SKM-1 treated with dmso at 0.1 percent for 144 hours (cell line): ENCODE results near the gene MDH2.
"Not testable (repeated sequence)": the region's sequence is repeated elsewhere in the genome, so short reads cannot be mapped to it uniquely, and the experiment has no call there.

ENCODE experiments used
- DNase-seq: peaks from one replicate; lab custom pipeline; 2025; ENCODE audit not compliant: unreplicated experiment; lab: John Stamatoyannopoulos, UW

Gene MDH2

DNA sequence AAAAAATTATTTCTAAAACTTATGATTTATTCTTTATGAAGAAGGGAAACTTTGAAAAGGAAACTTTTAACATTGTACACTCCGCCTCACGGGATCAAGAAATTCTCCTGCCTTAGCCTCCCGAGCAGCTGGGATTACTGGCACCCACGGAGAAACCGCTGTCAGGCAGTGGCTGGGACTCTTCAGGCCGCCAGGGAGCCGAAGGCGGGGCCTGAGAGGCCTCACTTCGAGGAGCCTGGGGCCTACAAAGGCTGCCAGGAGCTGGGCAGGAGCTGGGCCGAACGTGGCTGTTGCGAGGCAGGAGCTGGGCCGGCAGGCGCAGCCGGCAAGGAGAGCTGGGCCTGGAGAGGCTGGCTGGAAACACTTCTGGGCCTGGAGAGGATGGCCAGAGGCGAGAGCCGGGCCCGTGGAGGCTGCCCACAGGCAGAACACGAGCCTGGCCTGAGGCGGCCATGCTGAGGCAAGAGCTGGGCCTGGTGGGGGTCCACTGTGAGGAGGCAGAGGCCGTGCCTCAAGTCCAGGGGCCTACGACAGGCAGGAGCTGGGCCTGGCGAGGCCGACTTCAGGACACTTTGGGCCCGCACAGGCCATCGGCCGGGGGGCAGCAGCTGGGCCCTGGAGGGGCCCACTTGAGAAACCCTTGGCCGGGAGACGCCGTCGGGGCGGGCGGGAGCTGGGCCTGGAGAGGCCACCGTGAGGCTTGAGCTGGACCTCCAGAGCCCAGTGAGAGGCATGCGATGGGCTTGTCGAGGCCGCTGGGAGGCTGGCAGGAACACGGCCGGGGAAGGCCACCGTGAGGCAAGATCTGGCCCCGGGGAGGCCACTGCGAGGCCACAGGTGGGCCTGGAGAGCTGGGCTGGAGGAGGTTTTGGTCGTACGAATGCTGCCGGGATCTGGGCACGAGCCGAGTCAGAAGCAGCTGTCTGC is 23.7 kb downstream of the MDH2 start:
- no peak for DNase-seq

DNA sequence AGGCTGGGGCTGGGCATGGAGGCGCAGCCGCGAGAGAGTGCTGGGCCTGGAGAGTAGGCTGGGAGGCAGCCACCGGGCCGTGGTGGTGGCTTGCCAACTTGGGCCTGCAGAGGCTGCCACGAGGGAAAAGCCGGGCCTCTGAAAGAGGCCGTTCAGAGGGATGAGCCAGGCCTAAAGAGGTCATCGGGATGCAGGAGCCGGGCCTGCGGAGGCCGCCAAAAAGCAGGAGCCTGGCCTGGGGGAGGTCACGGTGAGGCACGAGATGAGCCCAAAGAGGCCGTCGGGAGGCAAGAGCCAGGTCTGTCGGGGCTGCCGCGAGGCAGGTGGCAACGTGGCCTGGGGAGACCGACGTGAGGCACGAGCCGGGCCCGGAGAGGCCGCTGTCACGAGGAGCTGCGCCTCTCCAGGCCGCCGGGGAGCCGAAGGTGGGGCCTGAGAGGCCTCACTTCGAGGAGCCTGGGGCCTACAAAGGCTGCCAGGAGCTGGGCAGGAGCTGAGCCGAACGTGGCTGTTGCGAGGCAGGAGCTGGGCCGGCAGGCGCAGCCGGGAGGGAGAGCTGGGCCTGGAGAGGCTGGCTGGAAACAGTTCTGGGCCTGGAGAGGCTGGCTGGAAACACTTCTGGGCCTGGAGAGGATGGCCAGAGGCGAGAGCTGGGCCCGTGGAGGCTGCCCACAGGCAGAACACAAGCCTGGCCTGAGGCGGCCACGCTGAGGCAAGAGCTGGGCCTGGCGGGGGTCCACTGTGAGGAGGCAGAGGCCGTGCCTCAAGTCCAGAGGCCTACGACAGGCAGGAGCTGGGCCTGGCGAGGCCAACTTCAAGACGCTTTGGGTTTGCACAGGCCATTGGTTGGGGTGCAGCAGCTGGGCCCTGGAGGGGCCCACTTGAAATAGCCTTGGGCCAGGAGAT is 24.6 kb downstream of the MDH2 start:
- DNase-seq = no peak

DNA sequence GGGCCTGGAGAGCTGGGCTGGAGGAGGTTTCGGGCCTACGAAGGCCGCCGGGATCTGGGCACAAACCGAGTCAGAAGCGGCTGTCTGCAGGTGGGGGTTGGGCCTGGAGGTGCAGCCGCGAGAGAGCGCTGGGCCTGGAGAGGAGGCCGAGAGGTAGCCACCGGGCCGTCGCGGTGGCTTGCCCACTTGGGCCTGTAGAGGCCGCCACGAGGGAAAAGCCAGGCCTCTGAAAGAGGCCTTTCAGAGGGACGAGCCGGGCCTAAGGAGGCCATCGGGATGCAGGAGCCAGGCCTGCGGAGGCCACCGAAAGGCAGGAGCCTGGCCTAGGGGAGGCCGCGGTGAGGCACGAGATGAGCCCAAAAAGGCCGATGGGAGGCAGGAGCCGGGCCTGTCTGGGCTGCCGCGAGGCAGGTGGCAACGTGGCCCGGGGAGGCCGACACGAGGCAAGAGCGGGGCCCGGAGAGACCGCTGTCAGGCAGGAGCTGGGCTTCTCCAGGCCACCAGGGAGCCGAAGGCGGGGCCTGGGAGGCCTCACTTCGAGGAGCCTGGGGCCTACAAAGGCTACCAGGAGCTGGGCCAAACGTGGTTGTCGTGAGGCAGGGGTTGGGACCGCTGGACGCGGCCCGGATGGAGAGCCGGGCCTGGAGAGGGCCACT is 25.6 kb downstream of the MDH2 start:
- no peak for DNase-seq

DNA sequence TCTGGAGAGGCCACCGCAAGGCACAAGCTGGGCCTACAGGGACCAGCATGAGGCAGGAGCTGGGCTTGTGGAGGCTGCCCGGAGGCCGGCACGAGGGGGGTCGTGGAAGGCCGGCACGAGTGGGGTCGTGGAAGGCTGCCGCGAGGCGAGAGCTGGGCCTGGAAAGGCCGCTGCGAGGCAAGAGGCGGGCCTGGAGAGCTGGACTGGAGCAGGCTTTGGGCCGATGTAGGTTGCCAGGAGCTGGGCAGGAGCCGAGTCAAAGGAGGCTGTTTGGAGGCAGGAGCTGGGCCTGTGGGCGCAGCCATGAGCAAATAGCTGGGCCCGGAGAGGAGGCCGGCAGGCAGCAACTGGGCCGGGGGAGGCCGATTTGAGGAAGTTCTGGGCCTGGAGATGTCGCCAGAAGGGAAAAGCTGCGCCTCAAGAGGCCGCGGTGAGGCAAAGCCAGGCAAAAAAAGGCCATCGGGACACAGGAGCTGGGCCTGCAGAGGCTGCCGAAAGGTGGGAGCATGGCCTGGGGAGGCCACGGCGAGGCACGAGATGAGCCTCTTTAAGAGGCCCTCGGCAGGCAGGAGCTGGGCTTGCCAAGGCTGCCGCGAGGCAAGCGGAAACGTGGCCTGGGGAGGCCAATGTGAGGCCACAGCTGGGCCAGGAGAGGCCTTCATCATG is 26.5 kb downstream of the MDH2 start:
- DNase-seq = no peak

DNA sequence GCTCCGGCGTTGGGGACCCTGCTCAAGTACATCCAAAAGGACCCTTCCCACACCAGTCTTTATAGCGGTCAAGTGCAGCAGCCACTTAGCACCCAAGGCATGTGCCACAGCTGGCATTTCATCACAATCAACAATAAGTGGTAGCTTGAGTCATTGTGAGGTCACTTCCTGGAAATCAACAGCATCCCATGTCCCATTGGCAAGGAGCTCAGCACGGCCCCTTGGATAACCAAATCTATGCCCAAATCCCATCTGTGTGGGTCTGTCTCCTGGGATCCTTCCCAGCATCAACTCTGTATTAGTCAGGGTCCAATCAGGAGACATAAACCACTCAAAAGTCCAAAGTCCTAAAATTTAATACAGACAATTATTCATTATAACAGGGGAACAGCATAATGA is 27.1 kb downstream of the MDH2 start:
- DNase-seq = no peak

DNA sequence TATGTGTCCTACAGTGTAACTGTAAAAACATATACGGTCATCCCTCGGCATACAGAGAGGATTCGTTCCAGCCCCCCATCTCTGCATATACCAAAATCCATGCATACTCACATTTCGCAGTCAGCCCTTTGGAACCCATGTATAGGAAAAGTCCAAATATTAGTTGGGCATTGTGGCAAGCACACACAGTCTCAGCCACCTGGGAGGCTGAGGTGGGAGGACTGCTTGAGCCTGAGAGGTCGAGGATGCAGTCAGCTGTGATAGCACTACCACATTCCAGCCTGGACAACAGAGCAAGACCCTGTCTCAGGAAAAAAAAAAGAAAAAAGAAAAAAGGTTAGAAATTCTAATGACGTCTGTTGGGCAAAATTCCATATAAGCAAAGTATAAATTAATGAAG is 29.1 kb downstream of the MDH2 start:
- no peak for DNase-seq

DNA sequence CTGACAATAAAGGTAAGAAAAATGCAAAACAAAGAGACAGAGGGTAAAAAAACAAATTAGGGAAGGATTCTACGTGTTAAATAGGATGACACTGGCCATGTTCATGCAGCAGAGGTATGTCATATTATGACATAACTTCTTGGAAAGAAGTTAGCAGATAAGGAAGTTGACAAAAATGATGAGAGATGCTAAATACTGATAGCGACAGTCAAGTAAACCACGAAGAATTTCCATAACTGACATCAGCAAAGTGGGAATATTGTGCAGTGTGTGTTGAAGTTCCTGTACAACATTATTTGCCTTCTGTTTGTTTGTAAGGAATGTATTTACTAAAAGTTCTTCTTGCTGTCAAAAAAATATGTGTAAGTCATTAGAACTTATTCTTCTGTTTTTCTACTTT is 29.5 kb downstream of the MDH2 start:
- DNase-seq = no peak

DNA sequence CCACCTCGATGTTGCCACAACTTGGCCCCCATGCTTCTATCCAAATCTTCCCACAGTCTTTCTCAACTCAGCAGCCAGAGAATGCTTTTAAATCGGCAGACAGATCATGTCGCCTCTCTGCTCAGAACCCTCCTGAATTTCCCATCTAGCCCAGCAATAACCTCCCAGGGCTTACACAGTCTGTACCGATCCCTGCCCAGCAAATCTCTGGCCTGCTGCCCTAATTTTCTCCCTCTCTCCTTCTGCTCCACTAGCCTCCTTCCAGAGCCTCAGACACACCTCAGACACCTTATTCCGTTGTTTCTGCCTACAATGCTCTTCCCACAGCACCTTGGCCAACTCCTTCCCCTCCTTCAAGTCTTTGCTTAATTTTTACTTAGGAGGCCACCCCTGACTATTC is 32.3 kb downstream of the MDH2 start:
- DNase-seq = no peak

DNA sequence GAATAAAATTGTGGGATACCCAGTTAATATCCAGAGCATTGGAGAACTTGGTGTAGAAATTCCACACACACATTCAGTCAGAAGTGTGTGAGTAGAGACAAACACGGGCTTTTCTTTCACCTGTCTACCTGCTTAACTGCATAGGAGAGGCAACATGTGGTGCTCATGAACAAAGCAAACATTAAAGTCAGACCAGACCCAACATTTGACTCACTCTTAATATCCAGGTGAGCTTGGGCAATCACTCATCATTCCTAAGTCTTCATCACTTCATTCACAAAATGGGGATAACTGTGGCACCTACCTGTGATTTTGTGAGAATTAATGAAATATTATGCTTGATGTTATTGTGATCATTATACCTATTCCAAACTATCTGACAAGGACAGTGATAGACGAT is 36.2 kb downstream of the MDH2 start:
- DNase-seq = not testable (repeated sequence)

DNA sequence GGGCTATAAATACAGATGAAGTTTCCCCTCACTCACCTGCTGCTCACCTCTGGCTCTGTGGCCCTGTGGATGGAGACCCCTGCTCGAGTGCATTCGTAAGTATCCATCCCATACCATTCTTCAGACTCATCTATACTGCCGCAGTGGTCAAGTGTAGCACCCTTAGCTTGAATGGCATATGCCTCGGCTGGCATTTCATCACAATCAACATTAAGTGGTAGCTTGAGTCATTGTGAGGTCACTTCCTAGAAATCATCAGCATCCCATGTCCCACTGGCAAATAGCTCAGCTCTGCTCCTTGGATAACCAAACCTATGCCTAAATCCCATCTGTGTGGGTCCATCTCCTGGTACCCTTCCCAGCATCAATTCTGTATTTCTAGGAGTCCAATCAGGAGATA is 38.2 kb downstream of the MDH2 start:
- no peak for DNase-seq

DNA sequence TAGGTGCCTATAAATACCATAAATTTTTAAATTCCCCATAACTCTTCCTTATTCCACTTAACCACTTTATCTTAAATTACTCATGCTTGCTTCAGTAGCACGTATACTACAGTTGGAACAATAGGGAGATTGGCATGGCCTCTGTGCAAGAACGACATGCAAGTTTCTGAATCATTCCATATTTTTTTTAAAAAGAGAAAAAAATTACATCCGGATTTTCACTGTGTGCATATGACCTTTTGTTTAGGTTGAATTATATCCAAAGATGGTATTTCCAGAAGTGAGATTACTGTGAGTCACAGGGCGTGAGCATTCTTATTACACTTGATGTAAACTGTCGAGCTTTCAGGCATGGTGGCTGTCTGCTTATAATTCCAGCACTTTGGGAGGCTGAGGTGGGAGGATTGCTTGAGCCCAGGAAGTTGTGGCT is 39.5 kb downstream of the MDH2 start:
- DNase-seq = not testable (repeated sequence)

DNA sequence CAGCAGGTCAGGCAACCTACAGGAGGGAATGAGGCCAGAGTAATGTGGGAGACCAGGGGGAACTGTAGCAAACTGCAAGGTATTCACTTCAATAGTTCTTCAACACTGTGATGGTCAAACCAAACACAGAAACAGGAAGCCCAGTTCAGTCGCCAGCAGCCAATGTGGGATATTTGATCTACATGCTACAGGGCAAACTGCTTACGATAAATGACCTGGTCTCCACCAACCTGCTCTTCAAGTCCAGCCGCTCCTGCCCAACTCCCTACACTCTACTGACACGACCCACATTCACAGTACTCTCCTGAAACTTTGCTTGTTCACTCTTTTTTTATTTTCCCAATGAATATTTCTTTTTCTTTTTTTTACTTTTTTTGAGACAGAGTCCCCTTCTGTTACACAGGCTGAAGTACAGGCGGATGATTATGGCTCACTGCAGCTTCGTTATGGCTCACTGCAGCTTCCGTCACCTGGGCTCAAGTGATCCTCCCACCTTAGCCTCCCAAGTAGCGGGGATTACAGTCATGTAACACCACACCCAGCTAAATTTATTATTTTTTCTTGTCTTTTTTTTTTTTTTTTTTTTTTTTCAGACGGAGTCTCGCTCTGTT is 42.1 kb downstream of the MDH2 start:
- DNase-seq = no peak

DNA sequence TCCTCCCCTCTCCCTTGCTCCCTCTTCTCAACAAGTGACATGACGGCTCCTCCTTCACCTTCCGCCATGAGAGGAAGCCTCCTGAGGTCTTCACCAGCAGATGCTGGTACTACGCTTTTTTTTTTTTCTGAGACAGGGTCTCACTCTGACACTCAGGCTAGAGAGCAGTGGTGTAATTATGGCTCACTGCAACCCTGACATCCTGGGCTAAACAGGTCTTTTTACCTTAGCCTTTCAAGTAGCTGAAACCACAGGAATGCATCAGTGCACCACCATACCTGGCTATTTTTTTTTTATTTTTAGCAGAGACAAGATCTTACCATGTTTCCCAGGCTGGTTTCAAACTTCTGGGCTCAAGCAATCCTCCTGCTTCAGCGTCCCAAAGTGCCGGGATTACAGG is 43.6 kb downstream of the MDH2 start:
- DNase-seq = no peak

DNA sequence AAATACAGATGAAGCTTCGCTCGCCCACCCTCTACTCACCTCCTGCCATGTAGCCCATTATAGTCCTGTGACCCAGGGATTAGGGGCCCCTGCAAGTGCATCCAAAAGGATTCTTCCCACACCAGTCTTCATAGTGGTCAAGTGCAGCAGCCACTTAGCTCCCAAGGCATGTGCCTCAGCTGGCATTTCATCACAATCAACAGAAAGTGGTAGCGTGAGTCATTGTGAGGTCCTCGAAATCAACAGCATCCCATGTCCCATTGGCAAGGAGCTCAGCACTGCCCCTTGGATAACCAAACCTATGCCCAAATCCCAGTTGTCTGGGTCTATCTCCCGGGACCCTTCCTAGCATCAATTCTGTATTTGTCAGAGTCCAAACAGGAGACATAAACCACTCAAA is 45.6 kb downstream of the MDH2 start:
- not testable (repeated sequence) for DNase-seq

DNA sequence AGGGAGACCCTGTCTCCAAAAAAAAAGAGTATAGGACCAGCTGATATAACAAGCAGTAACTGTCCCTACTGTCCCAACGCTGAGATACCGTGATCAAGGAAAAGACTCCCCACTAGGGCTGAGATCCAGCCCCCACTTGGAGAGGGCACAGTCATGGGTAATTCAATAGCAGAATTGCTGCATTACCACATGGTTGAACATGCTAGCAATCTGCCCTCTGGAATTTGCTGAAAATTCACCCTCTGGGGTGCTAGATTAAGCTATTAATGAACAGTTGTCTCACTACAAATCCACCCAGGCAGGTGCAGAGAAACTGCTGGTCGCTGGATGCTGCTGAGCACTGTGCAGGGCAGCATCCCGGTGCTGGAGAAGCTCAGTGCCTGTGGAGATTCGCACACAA is 46.4 kb downstream of the MDH2 start:
- not testable (repeated sequence) for DNase-seq

DNA sequence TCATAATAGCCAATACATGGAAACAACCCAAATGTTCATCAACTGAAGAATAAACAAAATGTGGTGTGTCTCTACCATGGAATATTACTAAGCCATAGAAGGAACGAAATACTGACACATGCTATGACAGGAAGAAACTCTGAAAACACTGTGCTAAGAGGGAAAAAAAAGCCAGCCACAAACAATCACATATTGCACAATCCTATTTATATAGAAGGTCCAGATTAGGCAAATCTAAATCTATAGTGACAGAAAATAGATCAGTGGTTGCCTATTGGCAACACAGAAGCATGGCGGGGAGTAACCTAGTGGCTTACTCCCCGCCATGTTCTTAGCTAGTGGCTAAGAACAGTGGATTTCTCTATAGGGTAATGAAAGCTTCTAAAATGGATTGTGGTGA is 48.0 kb downstream of the MDH2 start:
- DNase-seq = no peak

DNA sequence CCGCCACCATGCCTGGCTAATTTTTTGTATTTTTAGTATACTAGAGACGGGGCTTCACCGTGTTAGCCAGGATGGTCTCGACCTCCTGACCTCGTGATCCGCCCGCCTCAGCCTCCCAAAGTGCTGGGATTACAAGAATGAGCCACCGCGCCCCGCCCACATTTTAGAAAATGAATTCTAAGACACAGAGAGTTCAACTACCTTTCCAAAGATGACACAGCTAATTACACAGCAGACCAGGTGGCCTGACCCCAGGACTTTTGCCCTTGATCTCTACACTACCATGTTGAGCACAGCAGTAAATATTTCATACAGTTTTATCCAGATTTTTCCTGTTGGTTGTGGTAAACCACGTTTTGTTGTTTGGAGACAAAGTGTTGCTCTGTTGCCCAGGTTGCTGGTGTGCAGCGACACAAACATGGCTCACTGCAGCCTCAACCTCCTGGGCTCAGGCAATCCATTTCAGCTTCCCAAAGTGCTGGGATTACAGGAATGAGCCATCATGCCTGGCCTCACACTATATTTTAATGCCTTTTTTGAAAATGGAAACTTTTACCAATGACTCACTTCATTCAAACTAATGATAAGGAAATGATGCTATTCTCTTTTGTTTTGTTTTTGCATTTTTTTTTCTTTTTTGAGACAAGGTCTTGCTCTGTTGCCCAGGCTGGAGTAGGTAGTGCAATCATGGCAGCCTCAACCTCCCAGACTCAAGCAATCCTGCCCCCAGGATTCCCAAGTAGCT is 54.0 kb downstream of the MDH2 start:
- DNase-seq = not testable (repeated sequence)

DNA sequence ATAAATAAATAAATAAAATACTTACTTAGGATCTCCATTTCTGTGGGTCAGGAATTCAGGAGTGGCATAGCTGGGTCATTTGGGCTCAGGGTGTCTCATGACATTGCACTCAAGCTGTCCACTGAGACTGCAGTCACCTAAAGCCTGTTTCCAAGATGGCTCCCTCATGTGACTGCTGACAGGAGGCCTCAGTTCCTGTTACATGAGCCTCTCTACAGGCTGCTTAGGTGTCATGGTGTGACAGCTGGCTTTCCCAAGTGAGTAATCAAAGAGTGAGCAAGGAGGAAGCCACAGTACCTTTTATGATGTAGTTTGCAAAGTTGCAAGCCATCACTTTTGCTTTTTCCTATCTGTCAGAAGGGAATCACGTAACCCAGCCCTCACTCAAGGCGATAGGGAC is 55.9 kb downstream of the MDH2 start:
- not testable (repeated sequence) for DNase-seq

DNA sequence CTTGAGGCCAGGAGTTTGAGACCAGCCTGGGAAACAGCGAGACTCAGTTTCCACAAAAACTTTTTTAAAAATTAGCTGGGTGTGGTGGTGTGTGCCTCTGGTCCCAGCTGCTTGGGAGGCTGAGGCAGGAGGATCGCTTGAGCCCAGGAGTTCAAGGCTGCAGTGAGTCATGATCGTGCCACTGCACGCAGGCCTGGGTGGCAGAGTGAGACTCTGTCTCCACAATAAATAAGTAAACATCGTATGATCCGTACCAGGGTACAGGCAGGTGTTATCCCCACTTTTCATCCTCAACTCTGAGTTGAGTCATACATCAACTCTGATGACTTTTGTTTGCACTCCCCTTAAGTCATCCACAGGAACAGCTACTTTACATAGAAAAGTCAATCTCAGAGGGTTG is 58.2 kb downstream of the MDH2 start:
- not testable (repeated sequence) for DNase-seq

DNA sequence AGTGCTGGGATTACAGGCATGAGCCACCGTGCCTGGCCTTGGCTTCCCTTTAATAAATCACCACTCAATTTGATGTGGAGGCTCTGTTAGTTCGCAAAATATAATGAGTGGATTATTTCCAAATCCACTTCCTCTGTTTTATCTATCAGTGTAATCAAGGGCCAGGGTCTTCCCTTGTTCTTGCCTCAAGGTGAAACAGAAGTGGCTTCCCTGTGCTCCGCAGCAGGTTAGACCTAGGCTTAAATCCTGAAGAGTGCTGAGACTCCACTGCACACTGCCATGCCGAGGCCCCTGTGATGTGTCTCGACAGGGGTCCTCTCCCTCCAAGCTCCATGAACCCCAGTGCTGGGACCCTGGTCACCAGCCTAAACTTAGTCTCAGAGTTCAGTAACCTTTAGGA is 59.0 kb downstream of the MDH2 start:
- no peak for DNase-seq
